Neuronal stem cell (in vitro differentiated cells): ENCODE data around the gene COMMD7.

Experiments
- DNase-seq: peaks from one replicate; pipeline ENCODE4 v3.0.0-alpha.2; 2013; ENCODE audit warnings: low spot score
- H2AFZ ChIP-seq: one replicate; pipeline ENCODE4 v1.6.1; 2013; ENCODE audit warnings: mild to moderate bottlenecking, low read length, inconsistent platforms
- H2AK5ac ChIP-seq: 2 replicates; pipeline ENCODE4 v1.6.1; 2013; ENCODE audit warnings: low read depth, mild to moderate bottlenecking, inconsistent platforms, low read length, moderate library complexity, mixed read lengths
- H2BK120ac ChIP-seq: 2 replicates; pipeline ENCODE4 v1.6.1; 2013; ENCODE audit warnings: low read depth, mild to moderate bottlenecking, inconsistent platforms, low read length, moderate library complexity, mixed read lengths
- H2BK12ac ChIP-seq: one replicate; pipeline ENCODE4 v1.6.1; 2013; ENCODE audit warnings: low read length, inconsistent platforms
- H2BK15ac ChIP-seq: 2 replicates; pipeline ENCODE4 v1.6.1; 2013; ENCODE audit warnings: mild to moderate bottlenecking, low read length, inconsistent platforms, mixed read lengths
- H2BK5ac ChIP-seq: one replicate; pipeline ENCODE4 v1.6.1; 2013; ENCODE audit warnings: inconsistent platforms, mild to moderate bottlenecking, low read length, moderate library complexity
- H3K14ac ChIP-seq: one replicate; pipeline ENCODE4 v1.6.1; 2013; ENCODE audit warnings: low read length, inconsistent platforms
- H3K18ac ChIP-seq: 2 replicates; pipeline ENCODE4 v1.6.1; 2013; ENCODE audit warnings: low read length, inconsistent platforms
- H3K23ac ChIP-seq: 2 replicates; pipeline ENCODE4 v1.6.1; 2013; ENCODE audit warnings: low read depth, mild to moderate bottlenecking, mixed read lengths, low read length, inconsistent platforms; ENCODE audit not compliant: poor library complexity
- H3K27ac ChIP-seq: replicated peaks from 3 replicates; pipeline ENCODE4 v1.5.1; 2013; ENCODE audit warnings: low read length, inconsistent platforms
- H3K27me3 ChIP-seq, 3 experiments: 2 replicates each; pipeline ENCODE4 v1.6.1; 2013; ENCODE audit warnings: low read length in 3 of 3, mild to moderate bottlenecking in 2 of 3, inconsistent platforms in 1 of 3, low read depth in 1 of 3, mixed read lengths in 1 of 3, moderate library complexity in 1 of 3; ENCODE audit not compliant: control insufficient read depth in 3 of 3, insufficient read depth in 3 of 3
- H3K36me3 ChIP-seq, 2 donors: replicated peaks in 1 of 2; 2 replicates each; pipeline ENCODE4 v1.6.1; 2013; ENCODE audit warnings: low read length in 2 of 2; ENCODE audit not compliant: control insufficient read depth in 2 of 2, insufficient read depth in 2 of 2
- H3K4ac ChIP-seq: 2 replicates; pipeline ENCODE4 v1.6.1; 2013; ENCODE audit warnings: inconsistent platforms, mild to moderate bottlenecking, low read length, moderate library complexity
- H3K4me1 ChIP-seq, 2 donors: 1 replicate in 1 of 2; 2 replicates in 1 of 2; pipeline ENCODE4 v1.6.1; 2013; ENCODE audit warnings: low read length in 2 of 2, low read depth in 1 of 2; ENCODE audit not compliant: control insufficient read depth in 2 of 2, insufficient read depth in 1 of 2
- H3K4me2 ChIP-seq: one replicate; pipeline ENCODE4 v1.6.1; 2013; ENCODE audit warnings: mild to moderate bottlenecking, low read length, inconsistent platforms; ENCODE audit not compliant: insufficient read depth, poor library complexity, severe bottlenecking
- H3K4me3 ChIP-seq, 2 donors: 2 replicates each; pipeline ENCODE4 v1.5.1; 2013; ENCODE audit warnings: low read length in 2 of 2, mild to moderate bottlenecking in 2 of 2, inconsistent platforms in 1 of 2, moderate library complexity in 1 of 2
- H3K79me1 ChIP-seq: one replicate; pipeline ENCODE4 v1.6.1; 2013; ENCODE audit warnings: low read depth, mild to moderate bottlenecking, inconsistent platforms, low read length, moderate library complexity
- H3K9ac ChIP-seq: one replicate; pipeline ENCODE4 v1.6.1; 2013; ENCODE audit warnings: mild to moderate bottlenecking, low read depth, low read length, inconsistent platforms; ENCODE audit not compliant: poor library complexity
- H3K9me3 ChIP-seq, 2 donors: replicated peaks in 1 of 2; 2 replicates each; pipeline versions ENCODE3 to v1.6.1; 2013; ENCODE audit warnings: low read length in 2 of 2, mild to moderate bottlenecking in 2 of 2, inconsistent platforms in 1 of 2, low read depth in 1 of 2, mixed read lengths in 1 of 2, moderate library complexity in 1 of 2; ENCODE audit not compliant: control insufficient read depth in 2 of 2, insufficient read depth in 1 of 2
- H4K8ac ChIP-seq: one replicate; pipeline ENCODE4 v1.6.1; 2013; ENCODE audit warnings: low read depth, mild to moderate bottlenecking, inconsistent platforms, low read length, moderate library complexity
- H4K91ac ChIP-seq: one replicate; pipeline ENCODE4 v1.6.1; 2013; ENCODE audit warnings: low read length, low read depth, mild to moderate bottlenecking, inconsistent platforms; ENCODE audit not compliant: poor library complexity
- WGBS, 2 donors: extraction: QIAGEN DNeasy Blood & Tissue Kit; methylation state at CpG; one replicate each; pipeline ENCODE4 v1.1.7; 2013; ENCODE audit warnings: missing lambda C conversion rate in 2 of 2, mixed read lengths in 1 of 2; ENCODE audit not compliant: insufficient read length in 2 of 2, insufficient replicate concordance in 1 of 2; ENCODE audit errors: extremely low coverage in 2 of 2; 5-methylcytosine and 5-hydroxymethylcytosine counted together

COMMD7 gene

GRCh38 chr20:32706486-32706885, 36.8 kb downstream of the COMMD7 start:
- no CpG with 5 or more reads among the region's 3 CpGs for WGBS, 2 donors

GRCh38 chr20:32702706-32703425, 40.4 kb downstream of the COMMD7 start:
- no peaks in the 10 kb centered on the region for H3K27me3 ChIP-seq
- H3K4me3 ChIP-seq: no peak overlapping the region
- H3K9me3 ChIP-seq: no peaks in the 10 kb centered on the region
- H3K14ac ChIP-seq: no peak overlapping the region
- H3K27ac ChIP-seq: peak overlapping the region; percentile 17
- H3K79me1 ChIP-seq: no peaks in the 10 kb centered on the region
- DNase-seq: no peak
- no CpG with 5 or more reads among the region's 9 CpGs for WGBS, 2 donors
- no peak overlapping the region for H3K23ac ChIP-seq
- no peak overlapping the region for H3K9ac ChIP-seq
- H4K8ac ChIP-seq: no peak overlapping the region
- H3K4me2 ChIP-seq: no peak overlapping the region
- no peak overlapping the region for H3K18ac ChIP-seq
- H3K4ac ChIP-seq: no peak overlapping the region
- no peak overlapping the region for H4K91ac ChIP-seq
- H3K4me1 ChIP-seq: peaks cover 5 to 9% of the 10 kb centered on the region in 2 donors
- peaks cover 8 to 30% of the 10 kb centered on the region in 2 donors for H3K36me3 ChIP-seq
- H2BK12ac ChIP-seq: no peak overlapping the region
- no peak overlapping the region for H2AFZ ChIP-seq
- no peak overlapping the region for H2BK120ac ChIP-seq
- H2BK15ac ChIP-seq: no peak overlapping the region
- H2BK5ac ChIP-seq: no peak overlapping the region
- H2AK5ac ChIP-seq: no peak overlapping the region

More at GRCh38 chr20:32706486-32706885, 36.8 kb downstream of the COMMD7 start:
- Histone ChIP-seq H3K27me3 (no peaks in the 10 kb centered on the region), H3K36me3 (peaks cover 8 to 29% of the 10 kb centered on the region in 2 donors), H3K9ac (no peak overlapping the region), H2BK12ac (no peak overlapping the region), H4K8ac (no peak overlapping the region), H2AK5ac (no peak overlapping the region), H2BK120ac (no peak overlapping the region), H4K91ac (no peak overlapping the region), H3K27ac (no peak overlapping the region), H3K14ac (no peak overlapping the region), H3K79me1 (no peaks in the 10 kb centered on the region), H3K4me1 (peaks cover 5 to 9% of the 10 kb centered on the region in 2 donors), H2BK15ac (no peak overlapping the region), H2AFZ (no peak overlapping the region), H2BK5ac (no peak overlapping the region), H3K4me2 (no peak overlapping the region), H3K4me3 (no peak overlapping the region), H3K18ac (no peak overlapping the region), H3K4ac (no peak overlapping the region), H3K9me3 (no peaks in the 10 kb centered on the region), H3K23ac (no peak overlapping the region)
- no peak for DNase-seq

- Histone ChIP-seq H2BK5ac (no peak overlapping the region), H3K23ac (no peak overlapping the region), H3K4me3 (no peak overlapping the region), H3K14ac (no peak overlapping the region), H3K4me1 (no peaks in the 10 kb centered on the region), H3K27me3 (no peaks in the 10 kb centered on the region), H2BK120ac (no peak overlapping the region), H3K18ac (no peak overlapping the region), H2BK15ac (no peak overlapping the region), H2BK12ac (no peak overlapping the region), H4K91ac (no peak overlapping the region), H3K9ac (no peak overlapping the region), H2AFZ (no peak overlapping the region), H2AK5ac (no peak overlapping the region), H4K8ac (no peak overlapping the region), H3K4me2 (no peak overlapping the region), H3K27ac (no peak overlapping the region), H3K36me3 (peaks cover 0 to 6% of the 10 kb centered on the region in 2 donors), H3K9me3 (no peaks in the 10 kb centered on the region), H3K4ac (no peak overlapping the region), H3K79me1 (no peaks in the 10 kb centered on the region)
- WGBS, 2 donors: no CpG with 5 or more reads among the region's 3 CpGs
- DNase-seq: no peak
Measured at GRCh38 chr20:32697608-32698007, 45.7 kb downstream of the COMMD7 start.

- no peaks in the 10 kb centered on the region for H3K27me3 ChIP-seq
- no peak overlapping the region for H4K8ac ChIP-seq
- H3K4ac ChIP-seq: no peak overlapping the region
- no peaks in the 10 kb centered on the region for H3K36me3 ChIP-seq
- no peak overlapping the region for H4K91ac ChIP-seq
- H2BK120ac ChIP-seq: no peak overlapping the region
- H3K4me1 ChIP-seq: no peaks in the 10 kb centered on the region
- H2AK5ac ChIP-seq: no peak overlapping the region
- no peak overlapping the region for H2BK12ac ChIP-seq
- H3K23ac ChIP-seq: no peak overlapping the region
- H3K14ac ChIP-seq: no peak overlapping the region
- H3K79me1 ChIP-seq: peaks cover 2% of the 10 kb centered on the region
- no peak for DNase-seq
- H3K9ac ChIP-seq: no peak overlapping the region
- H3K27ac ChIP-seq: no peak overlapping the region
- H3K4me3 ChIP-seq: no peak overlapping the region
- no peak overlapping the region for H3K4me2 ChIP-seq
- no peak overlapping the region for H2BK5ac ChIP-seq
- H3K9me3 ChIP-seq: no peaks in the 10 kb centered on the region
- H2BK15ac ChIP-seq: no peak overlapping the region
- H3K18ac ChIP-seq: no peak overlapping the region
- H2AFZ ChIP-seq: no peak overlapping the region
Measured at GRCh38 chr20:32695089-32695488, 48.2 kb downstream of the COMMD7 start.
